ENCODE measurements around the gene DPP3. TPM values are rescaled to one million over a fixed set of nuclear protein-coding genes. Genes with fewer than 3 reads are reported as not detected.
"Not testable (repeated sequence)": the region's sequence is repeated elsewhere in the genome, so short reads cannot be mapped to it uniquely, and the experiment has no call there.

The DPP3 gene
- total RNA-seq, 1 experiment from 2014 or later = 156 TPM

GRCh38 chr11:66544952-66545351 is 64.7 kb downstream of the DPP3 start:
- DNase-seq; H3K36me3 ChIP-seq (replicated peaks; ENCODE audit: control insufficient read depth, insufficient read depth, low read length); H3K27me3 ChIP-seq (ENCODE audit: control insufficient read depth, insufficient read depth, low read length): not testable (repeated sequence)
- peak overlapping the region; percentile 65 for H3K4me3 ChIP-seq (ENCODE audit: insufficient read depth, low read depth, low read length)

- H3K4me3 ChIP-seq (ENCODE audit: insufficient read depth, low read depth, low read length) = peak within 1 kb of the TSS; percentile 65
- DNase-seq = peak; percentile 99
- H3K27me3 ChIP-seq (ENCODE audit: control insufficient read depth, insufficient read depth, low read length) = no peaks in the 10 kb centered on the region
- peaks cover 4% of the 10 kb centered on the region for H3K36me3 ChIP-seq (replicated peaks; ENCODE audit: control insufficient read depth, insufficient read depth, low read length)
Measured at GRCh38 chr11:66545701-66546367, 65.6 kb downstream of the DPP3 start, which contains the start of gene ZDHHC24. ZDHHC24 (minus strand) TSS chr11:66546048; CDS start chr11:66546003, 45 bp downstream.

GRCh38 chr11:66546368-66546965 is 66.2 kb downstream of the DPP3 start, which contains the start of gene ACTN3:
ACTN3 (plus strand) TSS chr11:66546903; CDS start chr11:66546938, 35 bp downstream.
- Histone ChIP-seq H3K4me3 (ENCODE audit: insufficient read depth, low read depth, low read length) (peak within 1 kb of the TSS; percentile 65), H3K27me3 (ENCODE audit: control insufficient read depth, insufficient read depth, low read length) (no peaks in the 10 kb centered on the region), H3K36me3 (replicated peaks; ENCODE audit: control insufficient read depth, insufficient read depth, low read length) (peaks cover 5% of the 10 kb centered on the region)
- DNase-seq = peak; percentile 96

GRCh38 chr11:66546966-66547661 is 66.9 kb downstream of the DPP3 start:
- DNase-seq = peak; percentile 77
- Histone ChIP-seq H3K27me3 (ENCODE audit: control insufficient read depth, insufficient read depth, low read length) (no peaks in the 10 kb centered on the region), H3K36me3 (replicated peaks; ENCODE audit: control insufficient read depth, insufficient read depth, low read length) (peaks cover 1% of the 10 kb centered on the region), H3K4me3 (ENCODE audit: insufficient read depth, low read depth, low read length) (peak overlapping the region; percentile 65)

GRCh38 chr11:66547662-66548009 is 67.4 kb downstream of the DPP3 start:
- Histone ChIP-seq H3K27me3 (ENCODE audit: control insufficient read depth, insufficient read depth, low read length) (no peaks in the 10 kb centered on the region), H3K36me3 (replicated peaks; ENCODE audit: control insufficient read depth, insufficient read depth, low read length) (peaks cover 1% of the 10 kb centered on the region; the same call in 1 of the 2 replicates), H3K4me3 (ENCODE audit: insufficient read depth, low read depth, low read length) (peak overlapping the region; percentile 65)
- peak; percentile 89 for DNase-seq

- Histone ChIP-seq H3K27me3 (ENCODE audit: control insufficient read depth, insufficient read depth, low read length) (no peaks in the 10 kb centered on the region), H3K36me3 (replicated peaks; ENCODE audit: control insufficient read depth, insufficient read depth, low read length) (peaks cover 1% of the 10 kb centered on the region; the same call in 1 of the 2 replicates), H3K4me3 (ENCODE audit: insufficient read depth, low read depth, low read length) (no peak overlapping the region)
- DNase-seq = no peak
Measured at GRCh38 chr11:66548041-66548440, 67.8 kb downstream of the DPP3 start.

GRCh38 chr11:66548774-66549630 is 68.8 kb downstream of the DPP3 start:
- H3K27me3 ChIP-seq (ENCODE audit: control insufficient read depth, insufficient read depth, low read length) = no peaks in the 10 kb centered on the region
- peaks cover 1% of the 10 kb centered on the region for H3K36me3 ChIP-seq (replicated peaks; ENCODE audit: control insufficient read depth, insufficient read depth, low read length)
- DNase-seq = peak; percentile 41
- no peak overlapping the region for H3K4me3 ChIP-seq (ENCODE audit: insufficient read depth, low read depth, low read length)

GRCh38 chr11:66549696-66550095 is 69.5 kb downstream of the DPP3 start:
- H3K36me3 ChIP-seq (replicated peaks; ENCODE audit: control insufficient read depth, insufficient read depth, low read length) = peaks cover 1% of the 10 kb centered on the region
- no peak overlapping the region for H3K4me3 ChIP-seq (ENCODE audit: insufficient read depth, low read depth, low read length)
- no peak for DNase-seq
- H3K27me3 ChIP-seq (ENCODE audit: control insufficient read depth, insufficient read depth, low read length) = no peaks in the 10 kb centered on the region

- H3K4me3 ChIP-seq (ENCODE audit: insufficient read depth, low read depth, low read length) = no peak overlapping the region
- H3K36me3 ChIP-seq (replicated peaks; ENCODE audit: control insufficient read depth, insufficient read depth, low read length) = peaks cover 2% of the 10 kb centered on the region
- no peak for DNase-seq
- H3K27me3 ChIP-seq (ENCODE audit: control insufficient read depth, insufficient read depth, low read length) = no peaks in the 10 kb centered on the region
Measured at GRCh38 chr11:66550887-66551286, 70.7 kb downstream of the DPP3 start.

GRCh38 chr11:66554602-66555001 is 74.4 kb downstream of the DPP3 start:
- H3K4me3 ChIP-seq (ENCODE audit: insufficient read depth, low read depth, low read length) = no peak overlapping the region
- peaks cover 12% of the 10 kb centered on the region for H3K36me3 ChIP-seq (replicated peaks; ENCODE audit: control insufficient read depth, insufficient read depth, low read length)
- H3K27me3 ChIP-seq (ENCODE audit: control insufficient read depth, insufficient read depth, low read length) = no peaks in the 10 kb centered on the region
- DNase-seq = no peak

- no peak overlapping the region for H3K4me3 ChIP-seq (ENCODE audit: insufficient read depth, low read depth, low read length)
- no peak for DNase-seq
- peaks cover 14% of the 10 kb centered on the region for H3K36me3 ChIP-seq (replicated peaks; ENCODE audit: control insufficient read depth, insufficient read depth, low read length)
- H3K27me3 ChIP-seq (ENCODE audit: control insufficient read depth, insufficient read depth, low read length) = no peaks in the 10 kb centered on the region
Measured at GRCh38 chr11:66555416-66555815, 75.2 kb downstream of the DPP3 start.

- Histone ChIP-seq H3K27me3 (ENCODE audit: control insufficient read depth, insufficient read depth, low read length) (no peaks in the 10 kb centered on the region), H3K36me3 (replicated peaks; ENCODE audit: control insufficient read depth, insufficient read depth, low read length) (peaks cover 16% of the 10 kb centered on the region), H3K4me3 (ENCODE audit: insufficient read depth, low read depth, low read length) (no peak overlapping the region)
- DNase-seq = no peak
Measured at GRCh38 chr11:66556086-66556485, 75.9 kb downstream of the DPP3 start.

- Histone ChIP-seq H3K4me3 (ENCODE audit: insufficient read depth, low read depth, low read length) (no peak overlapping the region), H3K36me3 (replicated peaks; ENCODE audit: control insufficient read depth, insufficient read depth, low read length) (peaks cover 22% of the 10 kb centered on the region), H3K27me3 (ENCODE audit: control insufficient read depth, insufficient read depth, low read length) (no peaks in the 10 kb centered on the region)
- peak; percentile 38 for DNase-seq
Measured at GRCh38 chr11:66557733-66558326, 77.6 kb downstream of the DPP3 start.
